DMS53 treated with DMSO at 0.1 percent for 48 hours (cell line): ENCODE data around the gene MGST3.
"Not testable (repeated sequence)": the region's sequence is repeated elsewhere in the genome, so short reads cannot be mapped to it uniquely, and the experiment has no call there.

ENCODE experiments used
- DNase-seq: peaks from one replicate; lab custom pipeline; 2025; ENCODE audit not compliant: unreplicated experiment; lab: John Stamatoyannopoulos, UW

Gene MGST3

GRCh38 chr1:165630629-165631341, at the start of gene MGST3:
Gene MGST3, plus strand, starts transcription at chr1:165631234. Its CDS starts 18,614 bp downstream, at chr1:165649848.
- peak; percentile 96 for DNase-seq

GRCh38 chr1:165581926-165582325, 49.1 kb upstream of the MGST3 start:
- DNase-seq, result no peak

GRCh38 chr1:165586398-165586797, 44.6 kb upstream of the MGST3 start:
- DNase-seq, result no peak

- not testable (repeated sequence) for DNase-seq
Observed at GRCh38 chr1:165591391-165591790, 39.6 kb upstream of the MGST3 start.

GRCh38 chr1:165592945-165593823, 37.9 kb upstream of the MGST3 start:
- DNase-seq, result peak; percentile 63

- no peak for DNase-seq
Observed at GRCh38 chr1:165595246-165595938, 35.6 kb upstream of the MGST3 start.

GRCh38 chr1:165597883-165598675, 33.0 kb upstream of the MGST3 start:
- DNase-seq, result peak; percentile 95

GRCh38 chr1:165598676-165599059, 32.4 kb upstream of the MGST3 start:
- peak; percentile 14 for DNase-seq

GRCh38 chr1:165600793-165601192, 30.2 kb upstream of the MGST3 start:
- DNase-seq, result no peak

GRCh38 chr1:165603810-165604209, 27.2 kb upstream of the MGST3 start:
- DNase-seq, result no peak

- no peak for DNase-seq
Observed at GRCh38 chr1:165605246-165605645, 25.8 kb upstream of the MGST3 start.

GRCh38 chr1:165606676-165607075, 24.4 kb upstream of the MGST3 start:
- DNase-seq, result not testable (repeated sequence)

- DNase-seq, result peak; percentile 45
Observed at GRCh38 chr1:165610866-165611265, 20.2 kb upstream of the MGST3 start.

GRCh38 chr1:165612062-165612461, 19.0 kb upstream of the MGST3 start:
- DNase-seq, result peak; percentile 53

GRCh38 chr1:165616054-165616612, 14.9 kb upstream of the MGST3 start:
- no peak for DNase-seq

- no peak for DNase-seq
Observed at GRCh38 chr1:165616987-165617546, 14.0 kb upstream of the MGST3 start.

GRCh38 chr1:165619647-165620151, 11.3 kb upstream of the MGST3 start:
- DNase-seq, result no peak

GRCh38 chr1:165623624-165624023, 7.4 kb upstream of the MGST3 start:
- DNase-seq, result no peak

GRCh38 chr1:165624441-165624840, 6.6 kb upstream of the MGST3 start:
- no peak for DNase-seq
